BJ (cell line): ENCODE measurements around the gene AEBP1. TPM values are rescaled to one million over a fixed set of nuclear protein-coding genes. Genes with fewer than 3 reads are reported as not detected.

Experiments used
- CTCF ChIA-PET: fragments of 350-600 bp; formaldehyde crosslinking; extraction: SDS; loops from one replicate; lab custom pipeline; 2021; ENCODE audit warnings: antibody characterized with exemption, inconsistent platforms; lab: Yijun Ruan, JAX
- POLR2A ChIA-PET: fragments of 300-600 bp; sonication (Branson Sonifier 250); formaldehyde crosslinking; extraction: SDS; loops from one replicate; lab custom pipeline; 2021; ENCODE audit warnings: antibody characterized with exemption; lab: Charles Lee
- DNase-seq: peaks from one replicate; pipeline ENCODE4 v3.0.0-alpha.2; 2011; ENCODE audit warnings: low read depth
- H3K27me3 ChIP-seq: 2 replicates; pipeline ENCODE4 v1.6.0; 2011; ENCODE audit warnings: low read length; ENCODE audit not compliant: control insufficient read depth, insufficient read depth
- H3K36me3 ChIP-seq: 2 replicates; pipeline ENCODE4 v1.5.1; 2011; ENCODE audit warnings: low read length; ENCODE audit not compliant: control insufficient read depth, insufficient read depth
- H3K4me3 ChIP-seq: 2 replicates; pipeline ENCODE4 v1.5.1; 2011; ENCODE audit warnings: low read depth, mild to moderate bottlenecking, control low read depth, low read length
- CTCF ChIP-seq: IDR thresholded peaks from 2 replicates; pipeline ENCODE4 v1.5.1; 2011; ENCODE audit warnings: low read depth, mild to moderate bottlenecking, control low read depth, inconsistent platforms, low read length, moderate library complexity; ENCODE audit not compliant: insufficient read depth
- polyA plus RNA-seq: library from polyadenylated mRNA; depleted of rRNA; stranded (reverse); fragments of >200 nt; gene quantifications from 2 replicates; pipeline ENCODE4 v1.2.3, GENCODE V29; 2011

The AEBP1 gene
- polyA plus RNA-seq, 1 experiment = 117 TPM

DNA sequence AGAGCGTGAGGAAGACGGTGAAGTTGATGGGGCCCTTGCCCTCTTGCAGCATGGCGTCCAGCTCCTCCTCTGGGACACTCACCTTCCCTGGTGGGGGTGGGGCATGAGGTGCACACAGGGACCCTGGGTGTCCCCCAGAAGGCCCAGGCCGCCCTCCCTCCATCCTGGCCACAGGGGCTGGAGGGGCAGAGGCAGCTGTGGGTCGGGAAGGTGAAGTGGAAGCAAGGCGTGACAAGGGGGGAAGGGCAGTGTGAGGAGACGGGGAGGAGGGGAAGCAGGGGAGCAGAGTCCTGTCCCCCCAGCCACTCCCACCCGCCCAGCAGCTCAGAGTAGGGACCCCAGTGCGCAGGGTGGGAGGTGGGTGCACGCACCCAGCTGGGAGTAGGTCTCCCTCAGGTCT is 36.2 kb downstream of the AEBP1 start:
- no peak for TF ChIP-seq CTCF
- Histone ChIP-seq H3K27me3 (peaks cover 5% of the 10 kb centered on the region), H3K4me3 (no peak overlapping the region), H3K36me3 (no peaks in the 10 kb centered on the region)
- ChIA-PET POLR2A (no interaction called here), CTCF (no interaction called here)
- no peak for DNase-seq

DNA sequence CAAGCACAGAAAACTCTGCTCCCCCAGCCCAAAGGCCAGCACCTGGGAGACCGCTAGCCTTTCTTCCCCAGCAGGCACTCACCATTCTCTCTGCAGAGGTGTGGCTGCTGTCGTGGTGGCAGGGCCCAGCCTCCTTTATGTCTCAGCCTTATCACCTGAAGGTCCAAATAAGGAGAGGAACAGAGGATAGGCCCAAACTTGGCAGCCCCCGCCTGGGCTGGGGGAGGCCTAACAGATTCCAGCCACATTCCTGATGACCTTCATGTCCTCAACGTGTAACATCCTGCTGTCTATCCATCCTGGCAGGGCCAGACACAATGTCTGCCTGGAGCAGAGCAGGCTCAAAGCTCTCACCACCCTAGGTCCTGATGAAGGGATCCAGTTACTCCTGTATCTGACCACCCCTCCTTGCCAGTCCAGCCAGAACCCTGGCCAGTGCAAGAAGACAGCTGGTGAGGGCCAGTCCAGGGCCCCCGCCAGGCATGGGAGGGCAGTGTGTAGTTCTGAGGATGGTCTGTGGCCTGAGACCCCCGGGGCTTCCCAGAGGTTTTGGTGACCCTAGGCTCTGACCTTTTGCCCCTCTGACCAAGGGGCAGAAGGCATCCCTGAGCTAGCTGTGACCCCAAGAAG is 37.2 kb downstream of the AEBP1 start, which contains the start of gene MYL7:
Gene MYL7, minus strand, starts transcription at position 112 of the 630 bp plus-strand sequence. Its CDS starts 27 bp downstream, at position 85.
- ChIA-PET POLR2A (no interaction called here), CTCF (interaction anchor here (1.2 to 1.7 kb wide), 2 partner anchors 10 to 55 kb away, joined by 3 to 4 read pairs; no protein-coding TSS in a partner anchor)
- no peak within 1 kb of the TSS for H3K4me3 ChIP-seq
- no peaks in the 10 kb centered on the region for H3K36me3 ChIP-seq
- H3K27me3 ChIP-seq = peaks cover 5% of the 10 kb centered on the region
- no peak for DNase-seq
- TF ChIP-seq CTCF = no peak

DNA sequence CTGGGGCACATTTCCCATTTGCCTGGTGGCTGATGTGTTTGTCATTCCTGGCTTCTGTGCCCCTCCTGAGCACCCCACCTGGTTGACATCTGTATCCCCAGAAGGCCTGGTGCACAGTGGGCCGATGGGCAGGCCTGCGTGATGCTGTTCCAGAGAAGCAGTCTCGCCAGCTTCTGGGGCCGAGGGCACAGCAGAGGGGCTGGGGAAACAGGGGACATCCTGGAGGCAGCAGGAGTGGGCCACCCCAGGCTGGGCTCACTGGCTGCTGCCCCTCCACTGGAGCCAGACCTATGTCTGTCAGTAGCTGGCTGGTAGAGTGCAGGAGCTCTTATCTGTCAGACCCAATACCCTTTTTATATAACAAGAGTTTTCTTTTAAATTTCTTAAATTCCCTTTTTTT is 37.9 kb downstream of the AEBP1 start:
- H3K36me3 ChIP-seq = no peaks in the 10 kb centered on the region
- ChIA-PET CTCF (interaction anchor here (0.6 to 1.7 kb wide), 3 partner anchors 11 to 54 kb away, joined by 3 to 4 read pairs (median 3); no protein-coding TSS in a partner anchor), POLR2A (interaction anchor here (0.5 to 0.6 kb wide), 3 partner anchors 8 to 655 kb away, joined by 5 to 9 read pairs (median 8); no protein-coding TSS in a partner anchor)
- DNase-seq = no peak
- no peak for TF ChIP-seq CTCF
- H3K4me3 ChIP-seq = no peak overlapping the region
- peaks cover 5% of the 10 kb centered on the region for H3K27me3 ChIP-seq

- Histone ChIP-seq H3K27me3 (peaks cover 4% of the 10 kb centered on the region), H3K36me3 (no peaks in the 10 kb centered on the region), H3K4me3 (no peak overlapping the region)
- ChIA-PET POLR2A (no interaction called here), CTCF (no interaction called here)
- no peak for TF ChIP-seq CTCF
- no peak for DNase-seq
Observed at GRCh38 chr7:44143646-44144250, 39.6 kb downstream of the AEBP1 start.

DNA sequence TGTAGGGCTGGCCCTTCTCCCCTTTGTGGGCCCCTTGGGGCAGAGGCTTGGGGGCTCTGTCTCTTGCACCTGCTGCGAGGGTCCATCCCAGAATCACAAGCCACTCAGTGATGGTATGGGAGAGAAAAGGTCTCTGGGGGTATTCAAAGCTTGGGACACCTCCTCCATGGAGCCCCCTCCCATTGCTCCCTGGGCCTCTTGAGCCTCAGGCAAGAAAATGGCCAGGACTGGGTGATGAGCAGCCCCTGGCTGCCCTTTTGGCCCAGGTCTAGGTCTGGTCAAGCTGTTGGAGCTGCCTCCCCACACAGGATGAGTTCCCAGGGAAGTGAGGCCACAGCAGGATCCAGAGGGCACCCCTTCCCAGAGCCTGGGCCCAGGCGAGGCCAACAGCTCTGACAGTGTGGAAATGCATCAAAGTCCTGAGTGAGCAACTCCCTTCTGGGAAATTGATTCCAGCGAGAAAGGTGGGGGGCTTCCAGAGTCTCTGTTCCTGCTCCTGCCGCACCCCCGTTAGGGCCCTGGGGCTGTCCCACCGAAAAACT is 40.4 kb downstream of the AEBP1 start:
- no peaks in the 10 kb centered on the region for H3K36me3 ChIP-seq
- ChIA-PET POLR2A (no interaction called here), CTCF (no interaction called here)
- peaks cover 4% of the 10 kb centered on the region for H3K27me3 ChIP-seq
- DNase-seq = no peak
- H3K4me3 ChIP-seq = no peak overlapping the region
- no peak for TF ChIP-seq CTCF
